OCI-LY7 (cell line): ENCODE results near the gene NFKB1.

Experiments used
- CTCF ChIP-seq: fragments of 200-600 bp; sonication (generic); conservative IDR thresholded peaks from 2 replicates; pipeline ENCODE4 v1.5.1; 2014; ENCODE audit warnings: mild to moderate bottlenecking, antibody characterized with exemption, low read length, moderate library complexity, mixed read lengths
- EZH2phosphoT487 ChIP-seq: fragments of 200-600 bp; sonication (generic); IDR thresholded peaks from 2 replicates; pipeline ENCODE4 v1.6.1; 2018; ENCODE audit warnings: low read depth, borderline replicate concordance, mild to moderate bottlenecking, mixed run types, antibody characterized with exemption, low read length, moderate library complexity, mixed read lengths

- no peak for TF ChIP-seq CTCF
- TF ChIP-seq EZH2phosphoT487: no peak
Measured at GRCh38 chr4:102612824-102613366, 111.7 kb downstream of the NFKB1 start.
